ENCODE measurements around the gene ST6GALNAC5. TPM values are rescaled to one million over a fixed set of nuclear protein-coding genes. Genes with fewer than 3 reads are reported as not detected.

The ST6GALNAC5 gene
- total RNA-seq, 1 experiment from 2014 or later = 2.0 TPM

DNA sequence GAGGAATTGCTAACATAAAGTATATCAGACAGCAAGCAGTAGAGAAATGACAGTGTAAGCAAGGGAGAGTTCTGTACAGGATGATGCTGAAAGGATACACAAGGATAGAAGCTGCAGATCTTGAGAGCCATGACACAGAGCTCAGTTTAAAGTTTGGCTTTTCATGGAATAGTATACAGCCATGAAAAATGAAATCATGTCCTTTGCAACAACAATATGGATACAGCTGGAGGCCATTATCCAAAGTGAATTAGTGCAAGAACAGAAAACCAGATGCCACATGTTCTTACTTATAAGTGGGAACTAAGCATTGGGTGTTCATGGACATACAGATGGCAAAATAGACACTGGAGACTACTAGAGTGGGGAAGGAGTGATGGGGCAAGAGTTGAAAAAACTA, 169.8 kb downstream of the ST6GALNAC5 start:
- TF ChIP-seq CTCF (IDR thresholded peaks at IDR 0.05; ENCODE audit: unreplicated experiment) = no peak
- CTCF ChIA-PET = no interaction called here
- BruUV-seq (replicated peaks) = no TSS peak
- Mint-ChIP-seq H3K27me3 (ENCODE audit: unreplicated experiment) (peaks cover 16% of the 10 kb centered on the region), H3K4me3 (ENCODE audit: low read depth, unreplicated experiment) (no peak overlapping the region), H3K36me3 (ENCODE audit: insufficient read depth, unreplicated experiment) (no peaks in the 10 kb centered on the region), H3K27ac (ENCODE audit: unreplicated experiment) (no peak overlapping the region), H3K4me1 (ENCODE audit: low read depth, unreplicated experiment) (peaks cover 25% of the 10 kb centered on the region), H3K9me3 (ENCODE audit: low read depth, unreplicated experiment) (peaks cover 3% of the 10 kb centered on the region)
- no peak for DNase-seq
- intact Hi-C loops (cut with micrococcal nuclease; ENCODE audit: unreplicated experiment) = no loop called here

- H3K4me1 Mint-ChIP-seq (ENCODE audit: low read depth, unreplicated experiment) = peaks cover 20% of the 10 kb centered on the region
- intact Hi-C loops (cut with micrococcal nuclease; ENCODE audit: unreplicated experiment) = no loop called here
- H3K27me3 Mint-ChIP-seq (ENCODE audit: unreplicated experiment) = peaks cover 13% of the 10 kb centered on the region
- no peak for DNase-seq
- no peak overlapping the region for H3K27ac Mint-ChIP-seq (ENCODE audit: unreplicated experiment)
- H3K36me3 Mint-ChIP-seq (ENCODE audit: insufficient read depth, unreplicated experiment) = no peaks in the 10 kb centered on the region
- no TSS peak for BruUV-seq (replicated peaks)
- no peak for TF ChIP-seq CTCF (IDR thresholded peaks at IDR 0.05; ENCODE audit: unreplicated experiment)
- CTCF ChIA-PET = no interaction called here
- H3K4me3 Mint-ChIP-seq (ENCODE audit: low read depth, unreplicated experiment) = no peak overlapping the region
- peaks cover 3% of the 10 kb centered on the region for H3K9me3 Mint-ChIP-seq (ENCODE audit: low read depth, unreplicated experiment)
Observed at GRCh38 chr1:77038000-77038399, 170.7 kb downstream of the ST6GALNAC5 start.

DNA sequence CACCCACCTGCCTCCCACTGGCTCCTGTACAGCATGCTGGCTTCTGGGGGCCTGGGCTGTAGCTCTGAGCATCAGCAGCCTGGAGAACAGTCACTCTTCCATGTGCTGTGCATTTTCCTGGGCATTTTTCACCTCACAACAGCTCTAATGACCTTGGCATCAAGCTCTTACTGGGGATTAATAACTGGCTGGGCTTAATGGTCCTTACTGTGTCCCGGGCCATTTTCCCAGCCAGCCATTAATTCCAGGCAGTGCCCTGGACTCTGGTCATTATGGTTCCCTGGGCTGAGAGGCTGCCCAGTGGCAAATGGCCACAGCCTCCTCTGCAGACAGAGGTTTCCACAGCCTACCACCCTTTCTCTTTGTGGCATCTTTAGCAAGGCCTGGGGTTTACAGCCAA, 171.8 kb downstream of the ST6GALNAC5 start:
- Mint-ChIP-seq H3K9me3 (ENCODE audit: low read depth, unreplicated experiment) (peaks cover 3% of the 10 kb centered on the region), H3K4me1 (ENCODE audit: low read depth, unreplicated experiment) (peaks cover 20% of the 10 kb centered on the region), H3K36me3 (ENCODE audit: insufficient read depth, unreplicated experiment) (no peaks in the 10 kb centered on the region), H3K4me3 (ENCODE audit: low read depth, unreplicated experiment) (no peak overlapping the region), H3K27ac (ENCODE audit: unreplicated experiment) (peak overlapping the region; percentile 57), H3K27me3 (ENCODE audit: unreplicated experiment) (peaks cover 2% of the 10 kb centered on the region)
- intact Hi-C loops (cut with micrococcal nuclease; ENCODE audit: unreplicated experiment) = no loop called here
- no TSS peak for BruUV-seq (replicated peaks)
- no peak for TF ChIP-seq CTCF (IDR thresholded peaks at IDR 0.05; ENCODE audit: unreplicated experiment)
- CTCF ChIA-PET = no interaction called here
- DNase-seq = no peak

DNA sequence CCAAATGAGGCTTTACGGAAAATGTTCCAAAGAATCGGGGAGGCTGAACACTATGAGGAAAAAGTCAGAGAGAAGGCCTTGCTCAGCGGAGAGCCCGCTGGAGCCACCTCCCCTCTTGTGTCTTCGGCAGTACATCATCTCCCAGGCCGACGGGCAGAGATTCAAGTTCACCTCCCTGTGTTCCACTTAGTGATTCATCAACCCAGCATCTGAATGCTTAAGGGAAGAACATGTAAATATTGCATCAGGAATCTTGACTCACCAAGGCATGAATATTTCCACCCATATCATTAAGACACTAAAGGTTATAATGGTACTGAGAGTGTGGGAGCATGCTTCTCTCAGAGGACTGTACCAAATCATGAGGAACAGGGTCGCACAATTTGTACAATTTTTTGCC, 172.5 kb downstream of the ST6GALNAC5 start:
- Mint-ChIP-seq H3K4me1 (ENCODE audit: low read depth, unreplicated experiment) (peaks cover 20% of the 10 kb centered on the region), H3K27ac (ENCODE audit: unreplicated experiment) (peak overlapping the region; percentile 57), H3K27me3 (ENCODE audit: unreplicated experiment) (no peaks in the 10 kb centered on the region), H3K36me3 (ENCODE audit: insufficient read depth, unreplicated experiment) (no peaks in the 10 kb centered on the region), H3K4me3 (ENCODE audit: low read depth, unreplicated experiment) (no peak overlapping the region), H3K9me3 (ENCODE audit: low read depth, unreplicated experiment) (peaks cover 3% of the 10 kb centered on the region)
- TF ChIP-seq CTCF (IDR thresholded peaks at IDR 0.05; ENCODE audit: unreplicated experiment) = no peak
- BruUV-seq (replicated peaks) = no TSS peak
- intact Hi-C loops (cut with micrococcal nuclease; ENCODE audit: unreplicated experiment) = no loop called here
- CTCF ChIA-PET = no interaction called here
- peak; percentile 29 for DNase-seq
